Measurements from ENCODE around the gene DYTN.

DYTN gene

GRCh38 chr2:206626108-206626507 lies 92.1 kb downstream of the DYTN start:
- in situ Hi-C loops (cut with MboI; ENCODE audit: low pct_unique_long_range_greater_than_20kb, low sequenced_read_pairs): no loop called here
- DNase-seq: no peak

- in situ Hi-C loops (cut with MboI; ENCODE audit: low pct_unique_long_range_greater_than_20kb, low sequenced_read_pairs): no loop called here
- no peak for DNase-seq
Observed at GRCh38 chr2:206619011-206619410, 99.2 kb downstream of the DYTN start.

- DNase-seq: no peak
- in situ Hi-C loops (cut with MboI; ENCODE audit: low pct_unique_long_range_greater_than_20kb, low sequenced_read_pairs): no loop called here
Observed at GRCh38 chr2:206616151-206616550, 102.0 kb downstream of the DYTN start.

GRCh38 chr2:206615417-206616089 lies 102.6 kb downstream of the DYTN start:
- no peak for DNase-seq
- in situ Hi-C loops (cut with MboI; ENCODE audit: low pct_unique_long_range_greater_than_20kb, low sequenced_read_pairs): no loop called here

GRCh38 chr2:206614811-206615210 lies 103.4 kb downstream of the DYTN start:
- in situ Hi-C loops (cut with MboI; ENCODE audit: low pct_unique_long_range_greater_than_20kb, low sequenced_read_pairs): no loop called here
- no peak for DNase-seq

- no peak for DNase-seq
- in situ Hi-C loops (cut with MboI; ENCODE audit: low pct_unique_long_range_greater_than_20kb, low sequenced_read_pairs): no loop called here
Observed at GRCh38 chr2:206611736-206612135, 106.5 kb downstream of the DYTN start.

- in situ Hi-C loops (cut with MboI; ENCODE audit: low pct_unique_long_range_greater_than_20kb, low sequenced_read_pairs): no loop called here
- no peak for DNase-seq
Observed at GRCh38 chr2:206611191-206611590, 107.0 kb downstream of the DYTN start.

GRCh38 chr2:206610451-206610850 lies 107.7 kb downstream of the DYTN start:
- in situ Hi-C loops (cut with MboI; ENCODE audit: low pct_unique_long_range_greater_than_20kb, low sequenced_read_pairs): no loop called here

GRCh38 chr2:206603243-206603642 lies 115.0 kb downstream of the DYTN start:
- no peak for DNase-seq
- in situ Hi-C loops (cut with MboI; ENCODE audit: low pct_unique_long_range_greater_than_20kb, low sequenced_read_pairs): no loop called here

More at GRCh38 chr2:206610451-206610850, 107.7 kb downstream of the DYTN start:
- no peak for DNase-seq

Data from KBM-7 (cell line).